A549 (cell line): ENCODE results near the gene NT5C2. TPM values are rescaled to one million over a fixed set of nuclear protein-coding genes. Genes with fewer than 3 reads are reported as not detected.

Experiments
- ATAC-seq, 2 experiments: fragments of 200-7000 bp in 1 of 2; fragments of >200 bp in 1 of 2; cut with Nextera tagmentation in 1 of 2; cut with Tn5 transposase in 1 of 2; 3 replicates each; pipeline versions ENCODE4 v1.8.0 to v1.9.1; 2018 to 2020; ENCODE audit warnings: mild to moderate bottlenecking in 1 of 2, moderate library complexity in 1 of 2
- CTCF ChIA-PET: fragments of 300-600 bp; sonication (Branson Sonifier 250); formaldehyde crosslinking; extraction: SDS; loops from one replicate; lab custom pipeline; 2021; ENCODE audit warnings: antibody characterized with exemption, inconsistent platforms; lab: Yijun Ruan, JAX
- POLR2A ChIA-PET: fragments of 350-600 bp; formaldehyde crosslinking; extraction: SDS; loops from one replicate; lab custom pipeline; 2021; ENCODE audit warnings: antibody characterized with exemption, inconsistent platforms; lab: Yijun Ruan, JAX
- DNase-seq, 2 experiments: peaks; one replicate each; pipeline versions ENCODE4 v3.0.0 to v3.0.0-alpha.2; 2011 to 2016; ENCODE audit warnings: low read depth in 1 of 2, low spot score in 1 of 2
- FAIRE-seq: peaks from 2 replicates; lab custom pipeline; 2011; peaks lifted over from hg19 to GRCh38; lab: Jason Lieb, UNC
- H3K27ac ChIP-seq, 2 experiments: fragments of >200 bp; sonication (Bioruptor Twin); formaldehyde crosslinking; 3 replicates each; pipeline ENCODE4 v1.5.1; 2016 to 2017
- H3K4me1 ChIP-seq: fragments of >200 bp; sonication (Bioruptor Twin); formaldehyde crosslinking; 3 replicates; pipeline ENCODE4 v1.6.1; 2016
- H3K4me2 ChIP-seq: fragments of >200 bp; sonication (Bioruptor Twin); formaldehyde crosslinking; 3 replicates; pipeline ENCODE4 v1.6.1; 2016
- H3K4me3 ChIP-seq: fragments of >200 bp; sonication (Bioruptor Twin); formaldehyde crosslinking; 3 replicates; pipeline ENCODE4 v1.5.1; 2016
- H3K9me3 ChIP-seq: fragments of >200 bp; sonication (Bioruptor Twin); formaldehyde crosslinking; 3 replicates; pipeline ENCODE4 v1.6.1; 2016
- BHLHE40 ChIP-seq: IDR thresholded peaks from 2 replicates; pipeline ENCODE4 v1.6.1; 2012; ENCODE audit warnings: low read depth, low read length, inconsistent platforms
- CEBPB ChIP-seq, 2 experiments: fragments of >200 bp in 1 of 2; sonication (Bioruptor Twin) in 1 of 2; formaldehyde crosslinking in 1 of 2; IDR thresholded peaks; 2 replicates each; pipeline ENCODE4 v1.6.1; 2012 to 2016
- CHD2 ChIP-seq: fragments of 150-350 bp; IDR thresholded peaks from 2 replicates; pipeline ENCODE4 v1.6.1; 2014; ENCODE audit warnings: low read length; ENCODE audit not compliant: partially characterized antibody
- CTCF ChIP-seq: fragments of >200 bp; sonication (Bioruptor Twin); formaldehyde crosslinking; IDR thresholded peaks from 3 replicates; pipeline ENCODE4 v1.5.1; 2016
- ESRRA ChIP-seq: fragments of 150-350 bp; IDR thresholded peaks from 2 replicates; pipeline ENCODE4 v1.6.1; 2014; ENCODE audit warnings: mild to moderate bottlenecking, low read length, borderline replicate concordance
- FOXS1 ChIP-seq: fragments of 250-450 bp; sonication (Bioruptor Pico); IDR thresholded peaks from 2 replicates; pipeline ENCODE4 v1.5.0; 2020; ENCODE audit warnings: mild to moderate bottlenecking, moderate library complexity
- HES2 ChIP-seq: fragments of >200 bp; sonication (Bioruptor Twin); formaldehyde crosslinking; IDR thresholded peaks from 2 replicates; pipeline ENCODE4 v1.6.1; 2016
- HEYL ChIP-seq: fragments of 250-450 bp; sonication (Bioruptor Pico); IDR thresholded peaks from 2 replicates; pipeline ENCODE4 v1.8.0; 2021; ENCODE audit warnings: mild to moderate bottlenecking, moderate library complexity
- JUNB ChIP-seq: fragments of >200 bp; sonication (Bioruptor Twin); formaldehyde crosslinking; IDR thresholded peaks from 2 replicates; pipeline ENCODE4 v1.6.1; 2016
- KDM5A ChIP-seq: fragments of 200-600 bp; sonication (generic); IDR thresholded peaks from 2 replicates; pipeline ENCODE4 v1.6.1; 2016; ENCODE audit warnings: antibody characterized with exemption, mild to moderate bottlenecking
- MAZ ChIP-seq: fragments of 150-350 bp; IDR thresholded peaks from 2 replicates; pipeline ENCODE4 v1.6.1; 2014; ENCODE audit warnings: antibody characterized with exemption, low read depth, low read length, borderline replicate concordance
- PBX3 ChIP-seq: IDR thresholded peaks from 2 replicates; pipeline ENCODE4 v1.6.1; 2012
- PHF8 ChIP-seq: fragments of 200-600 bp; sonication (generic); IDR thresholded peaks from 2 replicates; pipeline ENCODE4 v1.6.1; 2016; ENCODE audit warnings: low read depth, mild to moderate bottlenecking, antibody characterized with exemption, moderate library complexity, borderline replicate concordance
- POLR2AphosphoS2 ChIP-seq: conservative IDR thresholded peaks from 2 replicates; pipeline ENCODE4 v1.6.1; 2012; ENCODE audit warnings: low read length, improper control_type of control experiment, inconsistent platforms
- RAD21 ChIP-seq, 2 experiments: fragments of >200 bp in 1 of 2; sonication (Bioruptor Twin) in 1 of 2; formaldehyde crosslinking in 1 of 2; IDR thresholded peaks in 1 of 2; conservative IDR thresholded peaks in 1 of 2; 2 replicates in 1 of 2; 3 replicates in 1 of 2; pipeline ENCODE4 v1.6.1; 2012 to 2018; ENCODE audit warnings: inconsistent platforms in 1 of 2
- RCOR1 ChIP-seq: fragments of 150-350 bp; IDR thresholded peaks from 2 replicates; pipeline ENCODE4 v1.6.1; 2014; ENCODE audit warnings: antibody characterized with exemption, low read length, low read depth
- SREBF2 ChIP-seq: fragments of 450-650 bp; IDR thresholded peaks from 2 replicates; pipeline ENCODE4 v1.6.1; 2014; ENCODE audit warnings: mild to moderate bottlenecking, moderate library complexity
- TFCP2L1 ChIP-seq: fragments of 250-450 bp; sonication (Bioruptor Pico); IDR thresholded peaks from 2 replicates; pipeline ENCODE4 v1.5.0; 2021; ENCODE audit warnings: mild to moderate bottlenecking
- ZFP36 ChIP-seq: fragments of 450-650 bp; IDR thresholded peaks from 2 replicates; pipeline ENCODE4 v1.6.1; 2014; ENCODE audit warnings: borderline replicate concordance; ENCODE audit not compliant: partially characterized antibody
- ZNF302 ChIP-seq: fragments of 250-450 bp; sonication (Bioruptor Pico); IDR thresholded peaks from 2 replicates; pipeline ENCODE4 v1.9.0; 2021; ENCODE audit warnings: inconsistent platforms, mild to moderate bottlenecking, moderate library complexity
- WGBS: methylation state at CpG from one replicate; pipeline ENCODE4 v1.1.6; 2017; ENCODE audit errors: missing lambda C conversion rate; 5-methylcytosine and 5-hydroxymethylcytosine counted together
- polyA plus RNA-seq, 4 experiments: library from polyadenylated mRNA; depleted of rRNA in 3 of 4; stranded (reverse); fragments of >200 nt; fragmentation: RNase III in 1 of 4; extraction: RNeasy Plus Mini Kit Qiagen cat#74134 plus additional on column Dnase treatment in 1 of 4; gene quantifications; 2 replicates in 3 of 4; 3 replicates in 1 of 4; pipeline ENCODE4 v1.2.3, GENCODE V29; 2011 to 2017

Gene NT5C2
- polyA plus RNA-seq, 2 of the 4 experiments (the other 2 are of a cell fraction): 86.4 to 177 TPM

GRCh38 chr10:103080891-103081581 lies 112.0 kb downstream of the NT5C2 start (continued):
- no peak for TF ChIP-seq CTCF
- no peak for TF ChIP-seq CEBPB (IDR thresholded peaks at IDR 0.05)
- no peak for TF ChIP-seq ZNF302
- no peak for TF ChIP-seq HEYL (CRISPR knock-in tag)
- TF ChIP-seq FOXS1 (CRISPR knock-in tag): no peak

GRCh38 chr10:103079946-103080345 lies 113.1 kb downstream of the NT5C2 start:
- Histone ChIP-seq H3K9me3 (no peaks in the 10 kb centered on the region), H3K4me1 (no peaks in the 10 kb centered on the region), H3K4me2 (no peak overlapping the region), H3K27ac (no peak overlapping the region), H3K4me3 (no peak overlapping the region)
- FAIRE-seq (no peak), DNase-seq (no peak), ATAC-seq (peak in 1 of 2 experiments; percentile 3; a peak in 1 of 6 replicates)
- no peak for TF ChIP-seq ESRRA
- no peak for TF ChIP-seq RCOR1
- TF ChIP-seq JUNB: no peak
- no peak for TF ChIP-seq FOXS1 (CRISPR knock-in tag)
- TF ChIP-seq PHF8: no peak
- TF ChIP-seq HES2: no peak
- TF ChIP-seq RAD21 (conservative IDR thresholded peaks at IDR 0.05 in 1 of 2, IDR thresholded peaks at IDR 0.05 in 1 of 2): no peak
- TF ChIP-seq SREBF2: no peak
- no peak for TF ChIP-seq MAZ
- no peak for TF ChIP-seq BHLHE40
- TF ChIP-seq PBX3: no peak
- no peak for TF ChIP-seq TFCP2L1 (CRISPR knock-in tag)
- TF ChIP-seq CHD2: no peak
- no peak for TF ChIP-seq HEYL (CRISPR knock-in tag)
- TF ChIP-seq ZFP36: no peak
- POLR2A ChIA-PET: no interaction called here
- CTCF ChIA-PET: interaction anchor here (0.8 to 2.1 kb wide), 8 partner anchors 10 to 245 kb away, joined by 3 to 6 read pairs (median 3); no protein-coding TSS in a partner anchor
- WGBS: 86% methylated on average over 11 of the region's 11 CpGs

GRCh38 chr10:103079100-103079499 lies 114.0 kb downstream of the NT5C2 start:
- CTCF ChIA-PET: interaction anchor here (0.5 to 13.3 kb wide), 10 partner anchors 9 to 274 kb away, joined by 3 to 199 read pairs (median 3); partner anchors contain the start of gene CNNM2

More at GRCh38 chr10:103079100-103079499, 114.0 kb downstream of the NT5C2 start:
- 93% methylated on average over 7 of the region's 7 CpGs for WGBS
- ATAC-seq (peak; percentile 12 to 27; a peak in 5 of 6 replicates), DNase-seq (no peak), FAIRE-seq (no peak)
- Histone ChIP-seq H3K4me2 (no peak overlapping the region), H3K9me3 (no peaks in the 10 kb centered on the region), H3K4me3 (no peak overlapping the region), H3K27ac (no peak overlapping the region), H3K4me1 (no peaks in the 10 kb centered on the region)
- POLR2A ChIA-PET: no interaction called here
- no peak for TF ChIP-seq KDM5A
- TF ChIP-seq RAD21 (conservative IDR thresholded peaks at IDR 0.05 in 1 of 2, IDR thresholded peaks at IDR 0.05 in 1 of 2): no peak
- TF ChIP-seq POLR2AphosphoS2: peak; percentile 71
